K562 (cell line): ENCODE measurements around the gene MBNL2. TPM values are rescaled to one million over a fixed set of nuclear protein-coding genes. Genes with fewer than 3 reads are reported as not detected.
A peak's percentile ranks its signal among the peaks of the same experiment; 100 is the strongest.

ENCODE experiments used
- CBFB ChIP-seq: sonication (generic); formaldehyde crosslinking; IDR thresholded peaks from 2 replicates; pipeline ENCODE4 v1.4.0; 2020; ENCODE audit warnings: mild to moderate bottlenecking, missing genetic modification reagents
- CHD1 ChIP-seq: fragments of 200-600 bp; sonication (generic); IDR thresholded peaks from one replicate; pipeline ENCODE4 v1.6.1; 2012; ENCODE audit warnings: mild to moderate bottlenecking, moderate library complexity, low read length, inconsistent platforms
- FOSL1 ChIP-seq: fragments of 200-800 bp; sonication (Bioruptor generic); conservative IDR thresholded peaks from 2 replicates; pipeline ENCODE4 v1.6.1; 2016; ENCODE audit warnings: missing genetic modification characterization, missing compliant biosample characterization
- HMGN3 ChIP-seq: IDR thresholded peaks from 2 replicates; pipeline ENCODE4 v1.6.1; 2011; ENCODE audit warnings: borderline replicate concordance, low read depth, mild to moderate bottlenecking, mixed read lengths, low read length; ENCODE audit not compliant: insufficient read length; ENCODE audit errors: extremely low read depth
- JUND ChIP-seq, 2 experiments: IDR thresholded peaks; 2 replicates in 1 of 2; 3 replicates in 1 of 2; pipeline ENCODE4 v1.6.1; 2011; ENCODE audit warnings: borderline replicate concordance in 2 of 2, low read depth in 2 of 2, low read length in 2 of 2, improper control_type of control experiment in 1 of 2, missing biosample characterization in 1 of 2, missing genetic modification characterization in 1 of 2, missing genetic modification reagents in 1 of 2
- SRSF3 ChIP-seq: fragments of 200-400 bp; formaldehyde crosslinking; IDR thresholded peaks from 2 replicates; pipeline ENCODE4 v1.6.1; 2016; ENCODE audit warnings: mild to moderate bottlenecking, low read length, moderate library complexity; ENCODE audit not compliant: insufficient read depth
- TARDBP ChIP-seq: fragments of 450-650 bp; IDR thresholded peaks from 2 replicates; pipeline ENCODE4 v1.6.1; 2016
- TFAM ChIP-seq: fragments of 250-450 bp; sonication (Bioruptor Pico); conservative IDR thresholded peaks from 2 replicates; pipeline ENCODE4 v1.5.0; 2021; ENCODE audit warnings: mild to moderate bottlenecking, moderate library complexity
- ZNF184 ChIP-seq: sonication (generic); formaldehyde crosslinking; IDR thresholded peaks from 2 replicates; pipeline ENCODE4 v1.5.0; 2020; ENCODE audit warnings: missing genetic modification reagents
- polyA plus RNA-seq, 8 experiments: library from polyadenylated mRNA; depleted of rRNA in 4 of 8; stranded (reverse) in 5 of 8; unstranded in 3 of 8; fragments of >200 nt; fragmentation: Nextera tagmentation in 2 of 8; fragmentation: Illumina TruSeq in 1 of 8; extraction: Ambion mirVana in 2 of 8; extraction: Trizol in 1 of 8; gene quantifications; 2 replicates each; pipeline versions ENCODE4 v1.2.1 to v1.2.3, GENCODE V29; 2011 to 2014; ENCODE audit warnings: inconsistent platforms in 1 of 8, missing spikeins in 1 of 8
- total RNA-seq, 7 experiments: library from RNA; depleted of rRNA in 6 of 7; stranded (reverse); fragments of >200 nt in 6 of 7; fragmentation: Illumina TruSeq in 2 of 7; extraction: Trizol in 2 of 7; gene quantifications; 2 replicates each; pipeline versions ENCODE4 v1.2.1 to v1.2.3, GENCODE V29; 2011 to 2021; ENCODE audit warnings: low replicate concordance in 1 of 7
- TF ChIP-seq, protein P1 (sequence below), 2 experiments: IDR thresholded peaks; 2 replicates each; pipeline ENCODE4 v1.6.1; 2011; ENCODE audit warnings: borderline replicate concordance in 1 of 2, control low read depth in 1 of 2, low read depth in 1 of 2, low read length in 1 of 2, mild to moderate bottlenecking in 1 of 2, mixed read lengths in 1 of 2, moderate library complexity in 1 of 2; ENCODE audit not compliant: insufficient read depth in 1 of 2, insufficient read length in 1 of 2, poor library complexity in 1 of 2, severe bottlenecking in 1 of 2; ENCODE audit errors: extremely low read depth in 1 of 2
- TF ChIP-seq, protein P2 (sequence below), 2 experiments: fragments of 450-650 bp in 1 of 2; sonication (generic) in 1 of 2; formaldehyde crosslinking in 1 of 2; IDR thresholded peaks; 2 replicates each; pipeline versions ENCODE4 v1.7.1 to v1.9.0; 2016 to 2022; ENCODE audit warnings: inconsistent platforms in 1 of 2, mild to moderate bottlenecking in 1 of 2, missing genetic modification reagents in 1 of 2
- TF ChIP-seq, protein P3 (sequence below): fragments of 250-450 bp; sonication (Bioruptor Pico); IDR thresholded peaks from 2 replicates; pipeline ENCODE4 v1.9.0; 2021; ENCODE audit warnings: mild to moderate bottlenecking
- TF ChIP-seq, protein P4 (sequence below): fragments of 450-650 bp; IDR thresholded peaks from 2 replicates; pipeline ENCODE4 v1.6.1; 2016

MBNL2 gene
- total and polyA plus RNA-seq, 9 of the 15 experiments (the other 6 are each of a cell fraction or from before 2014, with no cell fraction given), result 7.0 to 24.8 (median 13.8) TPM

DNA sequence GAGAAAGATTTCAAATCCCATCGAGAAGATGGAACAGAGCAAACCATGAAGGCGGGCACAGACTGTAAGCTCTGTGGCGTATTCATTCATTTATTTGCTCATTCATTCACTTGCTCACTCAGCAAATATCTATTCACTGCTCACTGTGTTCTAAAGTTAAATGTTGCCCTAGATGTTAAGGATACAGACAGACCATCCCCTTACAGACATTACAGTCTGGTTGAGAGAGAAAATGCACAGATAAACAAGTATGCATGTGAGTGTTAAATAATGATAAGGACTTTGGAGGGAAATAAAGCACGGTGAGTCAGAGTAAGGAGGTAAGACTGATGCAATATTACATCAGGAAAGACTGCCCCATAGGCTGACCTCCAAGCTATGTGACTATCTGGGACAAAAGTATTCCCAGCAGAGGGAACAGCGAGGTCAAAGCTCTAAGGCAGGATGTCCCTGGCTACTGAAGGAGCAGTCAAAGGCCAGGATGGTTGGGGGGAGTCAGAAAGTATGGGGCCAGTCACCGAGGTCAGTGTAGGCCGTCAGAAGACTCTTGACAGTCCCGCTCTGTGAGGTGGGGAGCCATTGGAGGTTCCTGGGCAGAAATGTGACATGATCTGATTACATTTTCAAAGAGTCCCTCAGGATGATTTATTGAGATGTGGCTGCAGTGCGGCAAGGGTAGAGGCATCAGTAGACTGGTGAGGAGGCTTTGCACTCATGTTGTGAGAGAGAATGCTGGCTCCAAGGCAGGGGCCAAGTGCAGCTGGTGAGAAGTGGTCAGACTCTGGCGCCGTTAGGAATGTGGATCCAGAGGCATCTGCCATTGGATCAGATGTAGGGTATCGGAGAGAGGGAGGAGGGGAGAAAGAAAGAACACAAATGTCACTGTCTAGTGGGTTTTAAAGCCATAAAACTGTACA lies 37.9 kb downstream of the MBNL2 start (continued):
- no peak for TF ChIP-seq HMGN3
- TF ChIP-seq, protein P1, sequence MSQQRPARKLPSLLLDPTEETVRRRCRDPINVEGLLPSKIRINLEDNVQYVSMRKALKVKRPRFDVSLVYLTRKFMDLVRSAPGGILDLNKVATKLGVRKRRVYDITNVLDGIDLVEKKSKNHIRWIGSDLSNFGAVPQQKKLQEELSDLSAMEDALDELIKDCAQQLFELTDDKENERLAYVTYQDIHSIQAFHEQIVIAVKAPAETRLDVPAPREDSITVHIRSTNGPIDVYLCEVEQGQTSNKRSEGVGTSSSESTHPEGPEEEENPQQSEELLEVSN (IDR thresholded peaks at IDR 0.05; ENCODE audit: borderline replicate concordance in 1 of 2, extremely low read depth in 1 of 2, insufficient read depth in 1 of 2, insufficient read length in 1 of 2, low read depth in 1 of 2, low read length in 1 of 2, poor library complexity in 1 of 2, severe bottlenecking in 1 of 2), result peak in 1 of 2 experiments; percentile 49
- no peak for TF ChIP-seq ZNF184
- peak; percentile 99 for TF ChIP-seq FOSL1 (tag)
- TF ChIP-seq, protein P2, sequence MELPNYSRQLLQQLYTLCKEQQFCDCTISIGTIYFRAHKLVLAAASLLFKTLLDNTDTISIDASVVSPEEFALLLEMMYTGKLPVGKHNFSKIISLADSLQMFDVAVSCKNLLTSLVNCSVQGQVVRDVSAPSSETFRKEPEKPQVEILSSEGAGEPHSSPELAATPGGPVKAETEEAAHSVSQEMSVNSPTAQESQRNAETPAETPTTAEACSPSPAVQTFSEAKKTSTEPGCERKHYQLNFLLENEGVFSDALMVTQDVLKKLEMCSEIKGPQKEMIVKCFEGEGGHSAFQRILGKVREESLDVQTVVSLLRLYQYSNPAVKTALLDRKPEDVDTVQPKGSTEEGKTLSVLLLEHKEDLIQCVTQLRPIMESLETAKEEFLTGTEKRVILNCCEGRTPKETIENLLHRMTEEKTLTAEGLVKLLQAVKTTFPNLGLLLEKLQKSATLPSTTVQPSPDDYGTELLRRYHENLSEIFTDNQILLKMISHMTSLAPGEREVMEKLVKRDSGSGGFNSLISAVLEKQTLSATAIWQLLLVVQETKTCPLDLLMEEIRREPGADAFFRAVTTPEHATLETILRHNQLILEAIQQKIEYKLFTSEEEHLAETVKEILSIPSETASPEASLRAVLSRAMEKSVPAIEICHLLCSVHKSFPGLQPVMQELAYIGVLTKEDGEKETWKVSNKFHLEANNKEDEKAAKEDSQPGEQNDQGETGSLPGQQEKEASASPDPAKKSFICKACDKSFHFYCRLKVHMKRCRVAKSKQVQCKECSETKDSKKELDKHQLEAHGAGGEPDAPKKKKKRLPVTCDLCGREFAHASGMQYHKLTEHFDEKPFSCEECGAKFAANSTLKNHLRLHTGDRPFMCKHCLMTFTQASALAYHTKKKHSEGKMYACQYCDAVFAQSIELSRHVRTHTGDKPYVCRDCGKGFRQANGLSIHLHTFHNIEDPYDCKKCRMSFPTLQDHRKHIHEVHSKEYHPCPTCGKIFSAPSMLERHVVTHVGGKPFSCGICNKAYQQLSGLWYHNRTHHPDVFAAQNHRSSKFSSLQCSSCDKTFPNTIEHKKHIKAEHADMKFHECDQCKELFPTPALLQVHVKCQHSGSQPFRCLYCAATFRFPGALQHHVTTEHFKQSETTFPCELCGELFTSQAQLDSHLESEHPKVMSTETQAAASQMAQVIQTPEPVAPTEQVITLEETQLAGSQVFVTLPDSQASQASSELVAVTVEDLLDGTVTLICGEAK (IDR thresholded peaks at IDR 0.05), result no peak
- TF ChIP-seq, protein P2 (CRISPR knock-in tag; IDR thresholded peaks at IDR 0.05), result no peak
- TF ChIP-seq TFAM (CRISPR knock-in tag), result no peak
- TF ChIP-seq TARDBP, result peak; percentile 69; the same call in 1 of the 2 replicates
- TF ChIP-seq SRSF3, result no peak
- TF ChIP-seq JUND (IDR thresholded peaks at IDR 0.05; ENCODE audit: borderline replicate concordance, low read depth, low read length), result peak; percentile 98
- TF ChIP-seq JUND (tag; IDR thresholded peaks at IDR 0.05; ENCODE audit: borderline replicate concordance, low read depth, low read length), result peak; percentile 98
- TF ChIP-seq CHD1, result no peak
- TF ChIP-seq, protein P3, sequence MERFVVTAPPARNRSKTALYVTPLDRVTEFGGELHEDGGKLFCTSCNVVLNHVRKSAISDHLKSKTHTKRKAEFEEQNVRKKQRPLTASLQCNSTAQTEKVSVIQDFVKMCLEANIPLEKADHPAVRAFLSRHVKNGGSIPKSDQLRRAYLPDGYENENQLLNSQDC (CRISPR knock-in tag), result no peak
- TF ChIP-seq, protein P4, sequence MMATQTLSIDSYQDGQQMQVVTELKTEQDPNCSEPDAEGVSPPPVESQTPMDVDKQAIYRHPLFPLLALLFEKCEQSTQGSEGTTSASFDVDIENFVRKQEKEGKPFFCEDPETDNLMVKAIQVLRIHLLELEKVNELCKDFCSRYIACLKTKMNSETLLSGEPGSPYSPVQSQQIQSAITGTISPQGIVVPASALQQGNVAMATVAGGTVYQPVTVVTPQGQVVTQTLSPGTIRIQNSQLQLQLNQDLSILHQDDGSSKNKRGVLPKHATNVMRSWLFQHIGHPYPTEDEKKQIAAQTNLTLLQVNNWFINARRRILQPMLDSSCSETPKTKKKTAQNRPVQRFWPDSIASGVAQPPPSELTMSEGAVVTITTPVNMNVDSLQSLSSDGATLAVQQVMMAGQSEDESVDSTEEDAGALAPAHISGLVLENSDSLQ, result peak; percentile 96
- TF ChIP-seq CBFB, result no peak
